Right lobe of liver (tissue), 4 donors: ENCODE measurements around the gene TECPR1.

Experiments used
- POLR2A ChIP-seq: fragments of 450-650 bp; IDR thresholded peaks from one replicate; pipeline ENCODE4 v1.6.1; 2017; ENCODE audit warnings: antibody characterized with exemption, mild to moderate bottlenecking
- TF ChIP-seq, protein P1 (sequence below), 4 donors: fragments of 200-600 bp in 3 of 4; fragments of 450-650 bp in 1 of 4; IDR thresholded peaks; one replicate each; pipeline versions ENCODE4 v1.5.1 to v1.8.0; 2016 to 2022; ENCODE audit warnings: antibody characterized with exemption in 4 of 4, mild to moderate bottlenecking in 2 of 4
- donor health status: DM: no; HTN: no; CAD: no.
- donor health status: DM: no; HTN: no; CAD: no.
- donor health status: DM: no; HTN: yes; CAD: no.

DNA sequence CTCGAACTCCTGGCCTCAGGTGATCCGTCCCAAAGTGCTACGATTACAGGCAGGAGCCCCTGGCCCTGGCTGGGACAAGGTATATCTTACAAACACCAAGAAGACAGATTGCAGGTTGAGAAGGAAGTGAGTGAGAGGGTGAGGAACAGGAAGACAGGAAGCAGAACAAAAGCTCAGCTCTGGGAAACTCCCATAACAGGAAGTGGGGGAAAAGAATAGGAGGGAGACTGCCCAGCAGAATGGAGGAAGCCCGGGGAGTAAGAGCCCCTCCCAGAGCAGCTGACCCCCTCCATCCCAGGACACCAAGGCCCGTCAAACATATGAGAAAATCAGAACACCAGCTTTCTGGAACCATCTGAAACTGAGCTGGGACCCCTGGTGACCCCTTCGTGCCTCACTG lies 2.9 kb downstream of the TECPR1 start:
- TF ChIP-seq, protein P1, sequence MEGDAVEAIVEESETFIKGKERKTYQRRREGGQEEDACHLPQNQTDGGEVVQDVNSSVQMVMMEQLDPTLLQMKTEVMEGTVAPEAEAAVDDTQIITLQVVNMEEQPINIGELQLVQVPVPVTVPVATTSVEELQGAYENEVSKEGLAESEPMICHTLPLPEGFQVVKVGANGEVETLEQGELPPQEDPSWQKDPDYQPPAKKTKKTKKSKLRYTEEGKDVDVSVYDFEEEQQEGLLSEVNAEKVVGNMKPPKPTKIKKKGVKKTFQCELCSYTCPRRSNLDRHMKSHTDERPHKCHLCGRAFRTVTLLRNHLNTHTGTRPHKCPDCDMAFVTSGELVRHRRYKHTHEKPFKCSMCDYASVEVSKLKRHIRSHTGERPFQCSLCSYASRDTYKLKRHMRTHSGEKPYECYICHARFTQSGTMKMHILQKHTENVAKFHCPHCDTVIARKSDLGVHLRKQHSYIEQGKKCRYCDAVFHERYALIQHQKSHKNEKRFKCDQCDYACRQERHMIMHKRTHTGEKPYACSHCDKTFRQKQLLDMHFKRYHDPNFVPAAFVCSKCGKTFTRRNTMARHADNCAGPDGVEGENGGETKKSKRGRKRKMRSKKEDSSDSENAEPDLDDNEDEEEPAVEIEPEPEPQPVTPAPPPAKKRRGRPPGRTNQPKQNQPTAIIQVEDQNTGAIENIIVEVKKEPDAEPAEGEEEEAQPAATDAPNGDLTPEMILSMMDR (IDR thresholded peaks at IDR 0.05): no peak
- TF ChIP-seq POLR2A: no peak
